ENCODE results near the gene ZFP92. TPM values are rescaled to one million over a fixed set of nuclear protein-coding genes. Genes with fewer than 3 reads are reported as not detected.

The ZFP92 gene
- total and polyA plus RNA-seq, 2 of the 8 experiments (the other 6 are each of a cell fraction or from before 2014, with no cell fraction given), result 0.14 to 0.41 TPM

DNA sequence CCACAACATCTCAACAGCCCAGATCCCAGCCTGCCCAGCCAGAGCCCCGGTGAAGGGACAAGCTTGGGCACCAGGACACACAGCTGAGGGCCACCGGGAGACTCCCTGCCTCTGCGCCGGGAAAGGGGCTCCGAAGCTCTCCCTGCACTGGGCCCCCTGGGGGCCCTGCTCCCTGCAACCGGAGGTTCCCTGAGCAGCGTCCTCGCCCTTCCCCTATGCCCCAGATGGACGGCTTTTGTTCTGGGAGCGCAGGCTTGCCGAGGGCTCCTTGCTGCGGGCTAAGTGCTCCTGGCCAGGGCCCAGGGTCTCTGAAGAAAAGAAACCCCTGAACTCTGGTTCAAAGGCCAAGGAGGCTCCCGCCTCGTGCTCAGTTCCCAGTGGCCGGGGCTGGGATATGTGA lies 899 bp upstream of the ZFP92 start:
- no peak overlapping the region for H2BK120ac ChIP-seq (replicated peaks; ENCODE audit: low read depth, low read length)
- H2BK20ac ChIP-seq (ENCODE audit: low read length), result no peak overlapping the region
- H4K91ac ChIP-seq (replicated peaks; ENCODE audit: insufficient read length, low read length), result no peak overlapping the region
- no peak overlapping the region for H3K4ac ChIP-seq (replicated peaks; ENCODE audit: insufficient read length, low read depth, low read length)
- no peak overlapping the region for H2BK5ac ChIP-seq (ENCODE audit: low read depth, low read length)
- no peaks in the 10 kb centered on the region for H3K9me3 ChIP-seq (ENCODE audit: insufficient read depth in 2 of 2, low read depth in 1 of 2, low read length in 1 of 2)
- FAIRE-seq (no peak), DNase-seq (ENCODE audit: low read depth in 1 of 2, low spot score in 2 of 2) (no peak)
- H4K8ac ChIP-seq (ENCODE audit: extremely low read depth, insufficient read depth, low read length), result no peak overlapping the region
- no peaks in the 10 kb centered on the region for H3K79me2 ChIP-seq (ENCODE audit: control insufficient read depth in 1 of 2, insufficient read depth in 2 of 2, low read length in 2 of 2)
- H4K20me1 ChIP-seq (replicated peaks in 1 of 2; ENCODE audit: control insufficient read depth in 1 of 2, insufficient read depth in 2 of 2, low read length in 2 of 2), result no peaks in the 10 kb centered on the region
- no peak overlapping the region for H2BK12ac ChIP-seq (ENCODE audit: low read depth, low read length)
- no peak overlapping the region for H4K5ac ChIP-seq (ENCODE audit: insufficient read length, low read depth, low read length)
- peaks cover 8 to 25% (median 16%) of the 10 kb centered on the region in 4 experiments for H3K27me3 ChIP-seq (replicated peaks in 1 of 4; ENCODE audit: control insufficient read depth in 3 of 4, extremely low read depth in 1 of 4, insufficient read depth in 3 of 4, low read length in 3 of 4)
- no peaks in the 10 kb centered on the region for H3K79me1 ChIP-seq (ENCODE audit: low read depth, low read length)
- no peak overlapping the region for H3K56ac ChIP-seq (replicated peaks; ENCODE audit: insufficient read length, low read depth, low read length)
- no peak overlapping the region for H3K14ac ChIP-seq (ENCODE audit: insufficient read length)
- H3K18ac ChIP-seq (ENCODE audit: extremely low read depth, low read length), result no peak overlapping the region
- no peak overlapping the region for H2AK5ac ChIP-seq (ENCODE audit: low read depth, low read length)
- H2AFZ ChIP-seq (ENCODE audit: low read length), result no peak overlapping the region
- H3K27ac ChIP-seq (ENCODE audit: low read depth, low read length), result no peak overlapping the region
- H3K23me2 ChIP-seq (ENCODE audit: low read depth, low read length), result peaks cover 3% of the 10 kb centered on the region; the same call in 1 of the 2 replicates
- no peak overlapping the region for H3K4me2 ChIP-seq (ENCODE audit: insufficient read depth in 1 of 2, low read depth in 2 of 2, low read length in 2 of 2)
- H3K4me1 ChIP-seq (replicated peaks in 1 of 4; ENCODE audit: control insufficient read depth in 3 of 4, insufficient read depth in 4 of 4, low read length in 3 of 4), result no peaks in the 10 kb centered on the region
- ChIA-PET POLR2A (ENCODE audit: partially characterized antibody) (no interaction called here), CTCF (ENCODE audit: partially characterized antibody) (interaction anchor here (1.1 kb wide), 1 partner anchor 377 kb away, joined by 3 read pairs; no protein-coding TSS in a partner anchor)
- no peaks in the 10 kb centered on the region for H3K36me3 ChIP-seq (ENCODE audit: control insufficient read depth in 2 of 4, insufficient read depth in 4 of 4, low read length in 3 of 4)
- no peak overlapping the region for H3K23ac ChIP-seq (ENCODE audit: insufficient read length)
- WGBS, 2 experiments (ENCODE audit: extremely low coverage in 1 of 2, insufficient coverage in 1 of 2, insufficient read length in 1 of 2, insufficient replicate concordance in 2 of 2, low coverage in 1 of 2, low lambda C conversion rate in 2 of 2, missing lambda C conversion rate in 1 of 2), result 78% methylated on average over 8 of the region's 15 CpGs; no CpG with 5 or more reads in 1 of the 2 experiments
- H3K9ac ChIP-seq (replicated peaks in 1 of 4; ENCODE audit: extremely low read depth in 1 of 4, low read depth in 3 of 4, low read length in 3 of 4), result no peak overlapping the region
- no peak overlapping the region for H2BK15ac ChIP-seq (ENCODE audit: low read length)
- H3K4me3 ChIP-seq (ENCODE audit: extremely low read depth in 1 of 4, insufficient read depth in 2 of 4, low read depth in 3 of 4, low read length in 4 of 4), result no peak overlapping the region
- TF ChIP-seq, protein P1, sequence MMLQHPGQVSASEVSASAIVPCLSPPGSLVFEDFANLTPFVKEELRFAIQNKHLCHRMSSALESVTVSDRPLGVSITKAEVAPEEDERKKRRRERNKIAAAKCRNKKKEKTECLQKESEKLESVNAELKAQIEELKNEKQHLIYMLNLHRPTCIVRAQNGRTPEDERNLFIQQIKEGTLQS (IDR thresholded peaks at IDR 0.05; ENCODE audit: insufficient read depth, low read depth, low read length), result no peak
- TF ChIP-seq TAF7 (optimal IDR thresholded peaks at IDR 0.05; ENCODE audit: borderline replicate concordance, low read depth, low read length) (no peak), RBBP5 (IDR thresholded peaks at IDR 0.05; ENCODE audit: borderline replicate concordance, low read depth, low read length) (no peak), MAFK (IDR thresholded peaks at IDR 0.05; ENCODE audit: low read depth, low read length) (no peak), BCL11A (IDR thresholded peaks at IDR 0.05; ENCODE audit: low read depth in 2 of 2, low read length in 2 of 2) (no peak), SIN3A (conservative IDR thresholded peaks at IDR 0.05 in 1 of 2, IDR thresholded peaks at IDR 0.05 in 1 of 2; ENCODE audit: low read depth in 1 of 2, low read length in 2 of 2) (no peak)

Data from H1 (cell line).